GM12801 (cell line): Measurements from ENCODE around the gene TGFA.

Experiments used
- CTCF ChIP-seq: IDR thresholded peaks from one replicate; pipeline ENCODE4 v1.5.1; 2011; ENCODE audit warnings: control low read depth; ENCODE audit not compliant: insufficient read length; ENCODE audit errors: extremely low read depth

TGFA gene

GRCh38 chr2:70516596-70516995, 37.0 kb downstream of the TGFA start:
- no peak for TF ChIP-seq CTCF

DNA sequence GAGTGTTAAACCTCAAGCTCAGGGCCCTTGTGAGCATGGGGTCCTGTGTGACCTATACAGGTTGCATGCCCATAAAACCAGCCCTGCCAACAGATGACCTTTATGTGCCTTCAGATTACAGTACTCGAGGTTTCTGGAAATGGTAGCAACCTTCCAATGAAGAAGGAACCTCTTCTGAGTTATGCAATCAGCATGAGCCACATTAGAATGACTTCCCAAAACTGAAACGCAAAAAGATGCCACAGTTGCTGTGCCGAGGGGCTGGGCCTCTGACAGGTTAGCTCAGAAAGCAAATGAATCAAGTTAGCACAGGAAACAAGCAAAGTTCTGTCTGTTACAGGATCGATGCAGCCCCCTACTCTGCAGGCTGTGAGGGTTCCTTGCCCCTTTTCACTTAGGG, 37.7 kb downstream of the TGFA start:
- no peak for TF ChIP-seq CTCF

GRCh38 chr2:70514612-70515055, 39.0 kb downstream of the TGFA start:
- no peak for TF ChIP-seq CTCF

GRCh38 chr2:70513738-70514137, 39.9 kb downstream of the TGFA start:
- no peak for TF ChIP-seq CTCF

- TF ChIP-seq CTCF = no peak
Measured at GRCh38 chr2:70511971-70512729, 41.5 kb downstream of the TGFA start.

- no peak for TF ChIP-seq CTCF
Measured at GRCh38 chr2:70510313-70510712, 43.3 kb downstream of the TGFA start.

DNA sequence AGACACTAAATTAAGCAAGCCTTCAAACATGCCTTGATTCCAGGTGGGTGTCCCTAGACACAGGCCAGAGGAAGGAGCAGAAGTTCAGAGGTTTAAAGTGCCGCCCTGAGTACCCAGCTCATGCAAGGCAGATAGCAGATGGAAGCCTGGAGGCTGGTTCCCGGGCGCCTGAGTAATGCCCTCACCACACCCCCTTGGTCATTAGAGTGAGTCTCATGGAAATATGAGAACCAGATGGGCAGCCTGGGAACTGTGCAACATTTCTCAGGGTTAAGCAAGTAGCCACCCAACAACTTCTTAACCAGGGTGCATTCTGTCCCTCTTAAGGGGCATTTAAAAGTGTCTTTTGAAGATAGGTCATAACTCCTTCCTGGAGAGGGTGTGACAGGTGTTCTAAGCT, 44.1 kb downstream of the TGFA start:
- TF ChIP-seq CTCF = no peak
